Right lobe of liver (tissue), 4 donors: Measurements from ENCODE around the gene AKR1D1.

Source experiments
- CTCF ChIP-seq, 4 donors: fragments of 200-600 bp in 3 of 4; fragments of 450-650 bp in 1 of 4; IDR thresholded peaks; one replicate each; pipeline versions ENCODE4 v1.5.1 to v1.8.0; 2016 to 2022; ENCODE audit warnings: antibody characterized with exemption in 4 of 4, mild to moderate bottlenecking in 2 of 4
- POLR2A ChIP-seq: fragments of 450-650 bp; IDR thresholded peaks from one replicate; pipeline ENCODE4 v1.6.1; 2017; ENCODE audit warnings: antibody characterized with exemption, mild to moderate bottlenecking
- donor health status: DM: no; HTN: no; CAD: no.
- donor health status: DM: no; HTN: no; CAD: no.
- donor health status: DM: no; HTN: yes; CAD: no.

- no peak for TF ChIP-seq CTCF (IDR thresholded peaks at IDR 0.05)
- TF ChIP-seq POLR2A, result no peak
Observed at GRCh38 chr7:138077809-138078208, 1.6 kb downstream of the AKR1D1 start.
